ENCODE data around the gene CHRDL1.

- TF ChIP-seq ATF6 (CRISPR knock-in tag; IDR thresholded peaks at IDR 0.05): no peak
- no peak for TF ChIP-seq MYBL2 (CRISPR knock-in tag; IDR thresholded peaks at IDR 0.05)
- no peak for TF ChIP-seq CTCF (IDR thresholded peaks at IDR 0.05)
- TF ChIP-seq TEAD1 (CRISPR knock-in tag; IDR thresholded peaks at IDR 0.05): no peak
- TF ChIP-seq E2F4 (CRISPR knock-in tag; IDR thresholded peaks at IDR 0.05; ENCODE audit: borderline replicate concordance, low read depth): no peak
- TF ChIP-seq ATF3 (CRISPR knock-in tag; conservative IDR thresholded peaks at IDR 0.05): no peak
- TF ChIP-seq IRF1 (CRISPR knock-in tag; IDR thresholded peaks at IDR 0.05): no peak
- TF ChIP-seq NFYB (CRISPR knock-in tag; conservative IDR thresholded peaks at IDR 0.05; ENCODE audit: low read depth): no peak
- TF ChIP-seq GABPB1 (CRISPR knock-in tag; IDR thresholded peaks at IDR 0.05): no peak
- TF ChIP-seq FOXJ3 (CRISPR knock-in tag; IDR thresholded peaks at IDR 0.05; ENCODE audit: borderline replicate concordance): no peak
- no peak for TF ChIP-seq NFE2L1 (CRISPR knock-in tag; IDR thresholded peaks at IDR 0.05)
- TF ChIP-seq MAX (CRISPR knock-in tag; IDR thresholded peaks at IDR 0.05): no peak
Observed at GRCh38 chrX:110698696-110699095, 96.9 kb downstream of the CHRDL1 start.

Data from WTC11 (cell line).